ENCODE results near the gene DEAF1.
"Not testable (repeated sequence)": the region's sequence is repeated elsewhere in the genome, so short reads cannot be mapped to it uniquely, and the experiment has no call there.

Gene DEAF1

GRCh38 chr11:680476-680875, 14.5 kb downstream of the DEAF1 start:
- no peak for DNase-seq (ENCODE audit: low read depth in 2 of 2)

DNA sequence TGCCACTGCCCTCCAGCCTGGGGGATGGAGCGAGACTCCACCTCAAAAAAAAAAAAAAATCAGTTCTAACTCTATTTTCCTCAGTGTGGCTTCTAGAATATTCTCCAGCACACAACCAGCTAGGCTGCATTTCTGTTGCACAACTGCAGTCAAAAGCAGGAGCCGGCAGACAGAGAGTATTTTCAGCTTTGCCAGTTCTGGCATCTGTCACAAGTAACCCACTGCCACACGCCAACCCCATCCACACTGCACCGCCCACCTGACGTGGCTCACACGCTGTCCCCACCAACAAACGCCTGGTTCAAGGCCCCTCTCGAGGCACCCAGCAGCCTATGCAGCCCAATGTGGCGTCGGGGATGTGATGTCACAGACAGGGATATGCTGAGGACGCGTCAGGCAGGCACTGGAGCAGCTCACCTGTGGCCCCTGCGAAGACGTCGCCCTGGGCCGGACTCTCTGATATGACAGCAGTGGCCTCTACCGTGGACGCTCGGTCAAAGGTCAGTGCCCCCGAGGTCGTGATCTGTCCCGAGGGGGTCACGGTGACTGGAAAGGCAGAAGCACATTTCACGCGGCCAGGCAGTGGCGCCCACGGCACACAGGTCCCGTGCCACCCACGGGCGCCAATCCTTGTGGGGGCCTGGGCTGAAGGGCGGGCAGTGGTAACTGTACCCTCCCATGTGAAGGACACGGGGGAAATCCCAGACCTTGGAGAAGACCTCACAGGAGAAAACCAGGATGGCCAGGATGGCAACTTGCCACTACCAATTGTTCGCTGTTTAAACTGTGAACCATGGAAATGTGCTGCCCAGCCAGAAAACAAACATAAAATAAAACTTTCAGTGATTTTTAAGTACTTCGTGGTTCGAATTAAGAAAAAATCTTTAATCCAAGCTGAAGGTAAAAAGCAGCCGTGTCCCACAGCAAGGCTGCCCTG, 15.5 kb downstream of the DEAF1 start:
- DNase-seq (ENCODE audit: low read depth in 2 of 2), result no peak

GRCh38 chr11:678297-678696, 16.7 kb downstream of the DEAF1 start:
- DNase-seq (ENCODE audit: low read depth in 2 of 2), result no peak

- DNase-seq (ENCODE audit: low read depth in 2 of 2), result no peak
Observed at GRCh38 chr11:674406-674805, 20.6 kb downstream of the DEAF1 start.

GRCh38 chr11:673866-674265, 21.2 kb downstream of the DEAF1 start:
- no peak for DNase-seq (ENCODE audit: low read depth in 2 of 2)

DNA sequence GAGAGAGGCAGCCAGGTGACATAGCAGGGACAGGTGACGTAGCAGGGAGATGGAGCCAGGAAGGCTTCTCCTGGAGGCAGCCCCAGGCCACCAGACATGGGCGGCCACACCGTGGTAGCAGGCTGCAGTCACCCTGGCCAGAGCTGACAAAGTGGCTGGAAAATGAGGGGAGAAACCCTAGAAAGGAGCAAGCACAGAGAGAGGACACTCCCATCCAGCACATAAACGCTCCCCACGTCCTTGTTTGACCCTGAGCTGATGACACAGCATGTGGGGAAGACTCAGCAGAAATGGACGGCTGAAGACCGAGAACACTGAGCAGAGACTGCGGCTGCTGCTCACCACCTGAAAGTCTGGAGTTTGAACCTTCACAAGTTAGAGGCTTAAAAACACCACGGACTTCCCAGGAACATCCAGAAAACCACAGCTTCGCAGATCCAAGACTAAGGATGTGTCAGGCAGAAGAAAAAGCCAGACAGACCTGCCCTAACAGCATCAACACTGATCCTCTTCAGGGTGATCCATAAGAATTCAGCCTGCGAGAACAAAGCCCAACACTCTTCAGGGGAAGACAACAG, 29.2 kb downstream of the DEAF1 start:
- DNase-seq (ENCODE audit: low read depth in 2 of 2), result no peak

DNA sequence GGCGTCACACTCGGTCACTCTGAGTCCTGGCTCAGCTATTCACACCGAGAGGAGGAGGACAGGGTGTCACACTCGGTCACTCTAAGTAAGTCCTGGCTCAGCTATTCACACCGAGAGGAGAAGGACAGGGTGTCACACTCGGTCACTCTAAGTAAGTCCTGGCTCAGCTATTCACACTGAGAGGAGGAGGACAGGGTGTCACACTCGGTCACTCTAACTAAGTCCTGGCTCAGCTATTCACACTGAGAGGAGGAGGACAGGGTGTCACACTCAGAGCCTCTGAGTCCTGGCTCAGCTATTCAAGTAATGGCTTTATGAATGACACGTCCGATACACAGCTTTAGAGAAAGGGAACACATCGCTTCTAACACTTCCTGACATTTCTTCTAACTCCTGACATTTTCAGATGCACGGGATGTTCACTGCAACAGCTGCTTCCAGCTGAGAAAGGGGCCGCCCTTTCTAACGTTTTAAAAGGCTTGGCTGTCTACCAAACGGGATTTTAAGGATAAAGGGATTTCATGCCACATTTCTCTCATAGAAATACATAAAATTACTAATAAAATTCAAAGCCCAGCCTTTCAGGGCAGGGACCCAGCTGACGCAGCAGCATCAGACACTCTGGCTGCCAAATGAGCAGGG, 29.8 kb downstream of the DEAF1 start:
- DNase-seq (ENCODE audit: low read depth in 2 of 2), result no peak

DNA sequence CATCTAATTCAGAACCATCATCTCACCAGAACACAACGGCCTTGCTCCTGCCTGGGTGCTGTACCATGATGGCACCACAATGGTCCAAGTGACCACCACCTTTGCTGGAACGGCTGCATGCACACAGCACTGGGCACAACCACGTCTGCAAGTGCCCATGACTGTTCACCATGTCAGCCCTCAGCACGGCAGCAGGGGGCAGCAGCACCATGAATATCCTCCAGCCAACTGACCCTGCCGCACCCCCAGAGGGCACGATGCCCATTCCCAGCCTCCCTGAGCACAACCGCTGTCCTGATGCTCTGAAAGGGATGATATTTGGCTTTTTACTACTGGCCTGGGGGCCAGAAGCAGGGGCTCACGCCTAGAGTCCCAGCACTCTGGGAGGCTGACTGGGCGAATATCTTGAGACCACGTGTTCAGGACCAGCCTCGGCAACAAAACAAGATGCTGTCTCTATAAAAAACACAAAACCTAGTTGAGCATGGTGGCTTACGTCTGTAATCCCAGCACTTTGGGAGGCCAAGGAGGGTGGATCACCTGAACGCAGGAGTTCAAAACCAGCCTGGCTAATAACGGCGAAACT, 32.2 kb downstream of the DEAF1 start:
- peak in 1 of 2 donors; percentile 26 for DNase-seq (ENCODE audit: low read depth in 2 of 2)

- DNase-seq (ENCODE audit: low read depth in 2 of 2), result no peak
Observed at GRCh38 chr11:660681-661444, 34.2 kb downstream of the DEAF1 start.

GRCh38 chr11:660281-660680, 34.7 kb downstream of the DEAF1 start:
- DNase-seq (ENCODE audit: low read depth in 2 of 2), result no peak

GRCh38 chr11:659532-660085, 35.4 kb downstream of the DEAF1 start:
- DNase-seq (ENCODE audit: low read depth in 2 of 2), result no peak

DNA sequence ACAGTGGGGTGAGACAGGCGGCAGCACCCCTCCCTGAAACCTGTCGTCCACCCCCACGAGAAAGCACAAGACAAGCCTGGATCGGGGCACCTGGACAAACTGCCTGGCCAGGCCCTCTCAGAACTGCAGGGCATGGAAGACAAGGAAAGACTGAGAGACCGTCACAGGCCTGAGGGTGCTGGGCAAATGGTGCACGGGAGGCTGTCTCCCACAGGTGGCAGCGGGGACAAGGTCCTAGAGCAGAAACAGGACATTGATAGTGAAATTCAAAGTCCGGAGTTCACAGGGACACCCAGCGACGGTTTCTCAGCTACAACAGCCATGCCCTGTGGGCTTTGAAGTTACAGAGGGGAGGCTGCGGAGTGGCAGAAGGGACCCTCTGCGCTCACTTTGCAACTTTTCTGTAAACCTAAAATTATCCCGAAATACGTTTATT, 37.3 kb downstream of the DEAF1 start:
- DNase-seq (ENCODE audit: low read depth in 2 of 2), result no peak

DNA sequence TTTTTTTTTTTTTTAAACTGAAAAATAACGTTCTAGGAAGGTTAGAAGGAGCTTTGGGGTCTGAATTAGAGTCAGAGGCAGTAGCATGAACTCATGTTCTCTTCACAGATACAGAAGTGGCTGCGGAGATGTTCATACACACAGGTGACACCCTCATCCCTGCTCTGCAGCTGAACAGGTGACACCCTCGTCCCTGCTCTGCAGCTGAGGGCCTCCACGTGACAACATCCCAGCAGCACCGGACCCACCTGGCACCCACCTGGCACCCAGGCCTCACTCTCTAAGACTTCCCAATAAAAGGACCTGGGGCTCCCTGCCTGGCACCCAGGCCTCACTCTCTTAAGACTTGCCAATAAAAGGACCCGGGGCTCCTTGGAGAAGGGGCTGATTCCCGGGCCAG, 38.2 kb downstream of the DEAF1 start:
- no peak for DNase-seq (ENCODE audit: low read depth in 2 of 2)

GRCh38 chr11:656426-656825, 38.6 kb downstream of the DEAF1 start:
- DNase-seq (ENCODE audit: low read depth in 2 of 2), result no peak

DNA sequence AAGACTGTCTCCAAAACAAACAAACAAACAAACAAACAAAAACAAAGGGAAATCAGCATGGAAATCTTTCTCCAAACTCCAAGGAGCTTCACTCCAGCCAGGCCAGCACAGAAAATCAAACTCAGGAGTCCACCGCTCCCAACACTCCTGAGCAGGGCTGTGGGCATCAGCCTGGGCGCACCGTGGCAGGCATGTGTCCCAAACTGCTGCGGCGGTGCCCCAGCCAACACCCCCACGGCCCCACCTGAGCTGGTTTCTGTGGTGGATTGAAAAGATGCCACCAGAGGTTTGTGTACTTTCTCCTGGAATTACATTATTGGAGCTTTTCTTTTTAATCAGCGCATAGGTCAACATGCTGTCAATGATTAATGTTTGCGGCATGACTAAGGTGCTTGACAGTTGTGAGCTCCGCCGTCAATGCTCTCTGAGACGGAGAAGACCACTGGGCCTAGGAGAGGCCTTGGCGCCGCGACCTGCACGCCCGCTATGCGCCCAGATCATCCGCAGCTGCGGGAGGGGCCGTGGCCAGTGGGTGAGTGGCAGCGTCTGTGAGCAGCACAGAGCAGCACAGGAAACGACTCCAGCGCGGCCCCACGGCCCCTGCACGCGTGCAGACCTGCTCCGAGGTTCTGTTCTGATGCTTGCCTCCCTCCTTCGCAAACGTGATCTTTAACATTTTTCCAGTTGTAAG, 39.8 kb downstream of the DEAF1 start:
- DNase-seq (ENCODE audit: low read depth in 2 of 2), result no peak

- not testable (repeated sequence) for DNase-seq (ENCODE audit: low read depth in 2 of 2)
Observed at GRCh38 chr11:654444-654843, 40.6 kb downstream of the DEAF1 start.

DNA sequence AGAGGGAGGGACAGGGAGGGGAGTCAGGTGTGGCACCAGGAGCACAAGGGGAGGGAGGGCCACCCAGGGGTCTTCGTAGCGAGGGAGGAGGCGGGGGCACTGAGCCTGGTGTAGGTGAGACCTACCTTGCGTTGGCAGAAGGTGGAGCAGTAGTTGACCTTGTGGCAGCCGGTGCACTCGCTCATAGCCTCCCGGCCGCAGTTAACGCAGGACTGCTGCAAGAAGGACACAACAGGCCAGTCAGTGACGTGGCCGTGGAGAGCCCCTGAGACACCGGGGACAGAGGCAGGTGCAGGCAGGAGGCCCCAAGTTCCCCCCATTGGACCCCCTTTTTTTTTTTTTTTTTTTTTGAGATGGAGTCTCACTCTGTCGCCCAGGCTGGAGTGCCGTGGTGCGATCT, 41.2 kb downstream of the DEAF1 start:
- no peak for DNase-seq (ENCODE audit: low read depth in 2 of 2)

DNA sequence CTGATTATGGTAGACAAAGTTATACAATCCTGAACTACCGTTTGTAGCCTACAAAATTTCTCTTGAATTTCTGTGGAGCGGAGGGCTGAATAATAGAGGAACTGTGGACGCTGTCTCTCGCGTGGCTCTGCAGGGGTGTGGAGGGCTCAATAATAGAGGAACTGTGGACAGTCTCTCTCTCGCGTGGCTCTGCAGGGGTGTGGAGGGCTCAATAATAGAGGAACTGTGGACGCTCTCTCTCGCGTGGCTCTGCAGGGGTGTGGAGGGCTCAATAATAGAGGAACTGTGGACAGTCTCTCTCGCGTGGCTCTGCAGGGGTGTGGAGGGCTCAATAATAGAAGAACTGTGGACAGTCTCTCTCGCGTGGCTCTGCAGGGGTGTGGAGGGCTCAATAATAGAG, 41.9 kb downstream of the DEAF1 start:
- DNase-seq (ENCODE audit: low read depth in 2 of 2), result not testable (repeated sequence)

- DNase-seq (ENCODE audit: low read depth in 2 of 2), result no peak
Observed at GRCh38 chr11:650482-650881, 44.5 kb downstream of the DEAF1 start.

DNA sequence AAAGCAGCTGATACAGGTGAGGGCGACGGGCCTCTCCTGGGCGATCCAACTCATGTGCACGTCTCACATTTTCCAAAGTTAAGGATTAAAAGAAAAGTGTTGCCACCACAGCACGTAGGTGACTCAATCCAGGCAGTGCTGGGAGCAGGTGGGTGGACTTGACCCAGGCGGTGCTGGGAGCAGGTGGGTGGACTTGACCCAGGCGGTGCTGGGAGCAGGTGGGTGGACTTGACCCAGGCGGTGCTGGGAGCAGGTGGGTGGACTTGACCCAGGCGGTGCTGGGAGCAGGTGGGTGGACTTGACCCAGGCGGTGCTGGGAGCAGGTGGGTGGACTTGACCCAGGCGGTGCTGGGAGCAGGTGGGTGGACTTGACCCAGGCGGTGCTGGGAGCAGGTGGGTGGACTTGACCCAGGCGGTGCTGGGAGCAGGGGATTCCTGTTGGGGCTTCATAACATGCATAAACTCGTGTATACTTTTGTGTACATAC, 47.3 kb downstream of the DEAF1 start:
- DNase-seq (ENCODE audit: low read depth in 2 of 2), result not testable (repeated sequence)

DNA sequence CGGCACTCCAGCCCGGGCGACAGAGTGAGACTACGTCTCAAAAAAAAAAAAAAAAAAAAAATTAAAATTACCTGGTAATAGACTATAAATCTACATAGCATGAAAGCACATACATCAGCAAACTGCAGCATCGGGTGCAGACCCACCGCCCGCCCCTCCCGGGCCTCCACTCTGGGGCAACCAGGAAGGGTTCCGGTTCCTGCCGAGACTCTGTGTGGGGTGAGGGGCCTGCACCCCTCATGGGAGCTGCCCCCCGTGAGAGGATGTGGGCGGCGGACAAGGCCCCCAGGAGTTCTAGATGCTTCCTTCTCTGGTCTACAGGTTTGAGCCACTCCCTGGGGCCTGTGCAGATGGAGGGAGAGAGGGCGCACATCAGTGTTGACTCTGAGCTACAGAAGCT, 48.8 kb downstream of the DEAF1 start:
- no peak for DNase-seq (ENCODE audit: low read depth in 2 of 2)
